Measurements from ENCODE around the gene SNX21. TPM values are rescaled to one million over a fixed set of nuclear protein-coding genes. Genes with fewer than 3 reads are reported as not detected.

Gene SNX21
- total and polyA plus RNA-seq, 2 donors from 2014 or later: 23.2 to 35.6 TPM

Other genes with a start within 250 kb of the SNX21 start
- gene WFDC10A, start 204.1 kb upstream of the SNX21 start, total RNA-seq: not detected
- gene WFDC10A, start 204.1 kb upstream of the SNX21 start, polyA plus RNA-seq (ENCODE audit: insufficient read depth, low read depth, low replicate concordance): not detected
- gene WFDC9, start 202.5 kb upstream of the SNX21 start, total RNA-seq: not detected
- not detected for gene WFDC9, start 202.5 kb upstream of the SNX21 start, polyA plus RNA-seq (ENCODE audit: insufficient read depth, low read depth, low replicate concordance)
- not detected for gene WFDC11, start 163.6 kb upstream of the SNX21 start, total RNA-seq
- not detected for gene WFDC11, start 163.6 kb upstream of the SNX21 start, polyA plus RNA-seq (ENCODE audit: insufficient read depth, low read depth, low replicate concordance)
- not detected for gene WFDC13, start 131.8 kb upstream of the SNX21 start, total RNA-seq
- gene WFDC13, start 131.8 kb upstream of the SNX21 start, polyA plus RNA-seq (ENCODE audit: insufficient read depth, low read depth, low replicate concordance): not detected
- 0.60 TPM for gene WFDC10B, start 128.8 kb upstream of the SNX21 start, total RNA-seq
- gene WFDC10B, start 128.8 kb upstream of the SNX21 start, polyA plus RNA-seq (ENCODE audit: insufficient read depth, low read depth, low replicate concordance): not detected
- not detected for gene SPINT4, start 111.5 kb upstream of the SNX21 start, total RNA-seq
- gene SPINT4, start 111.5 kb upstream of the SNX21 start, polyA plus RNA-seq (ENCODE audit: insufficient read depth, low read depth, low replicate concordance): not detected
- gene WFDC3, start 41.9 kb upstream of the SNX21 start, total RNA-seq: 1.2 TPM
- 7.7 TPM for gene WFDC3, start 41.9 kb upstream of the SNX21 start, polyA plus RNA-seq (ENCODE audit: insufficient read depth, low read depth, low replicate concordance)
- gene DNTTIP1, start 41.8 kb upstream of the SNX21 start, total RNA-seq: 26.4 TPM
- gene DNTTIP1, start 41.8 kb upstream of the SNX21 start, polyA plus RNA-seq (ENCODE audit: insufficient read depth, low read depth, low replicate concordance): 34.7 TPM
- gene UBE2C, start 21.2 kb upstream of the SNX21 start, total RNA-seq: 2.4 TPM
- 2.0 TPM for gene UBE2C, start 21.2 kb upstream of the SNX21 start, polyA plus RNA-seq (ENCODE audit: insufficient read depth, low read depth, low replicate concordance)
- not detected for gene TNNC2, start 6.5 kb upstream of the SNX21 start, total RNA-seq
- gene TNNC2, start 6.5 kb upstream of the SNX21 start, polyA plus RNA-seq (ENCODE audit: insufficient read depth, low read depth, low replicate concordance): 1.9 TPM
- 22.1 TPM for gene ACOT8, start 23.6 kb downstream of the SNX21 start, total RNA-seq
- 71.0 TPM for gene ACOT8, start 23.6 kb downstream of the SNX21 start, polyA plus RNA-seq (ENCODE audit: insufficient read depth, low read depth, low replicate concordance)
- gene ZSWIM3, start 23.8 kb downstream of the SNX21 start, total RNA-seq: 3.2 TPM
- 2.6 TPM for gene ZSWIM3, start 23.8 kb downstream of the SNX21 start, polyA plus RNA-seq (ENCODE audit: insufficient read depth, low read depth, low replicate concordance)
- gene ZSWIM1, start 47.4 kb downstream of the SNX21 start, total RNA-seq: 13.1 TPM
- gene ZSWIM1, start 47.4 kb downstream of the SNX21 start, polyA plus RNA-seq (ENCODE audit: insufficient read depth, low read depth, low replicate concordance): 6.7 TPM
- gene SPATA25, start 53.8 kb downstream of the SNX21 start, total RNA-seq: 6.7 TPM
- 6.7 TPM for gene SPATA25, start 53.8 kb downstream of the SNX21 start, polyA plus RNA-seq (ENCODE audit: insufficient read depth, low read depth, low replicate concordance)
- 27.5 TPM for gene NEURL2, start 57.4 kb downstream of the SNX21 start, total RNA-seq
- gene NEURL2, start 57.4 kb downstream of the SNX21 start, polyA plus RNA-seq (ENCODE audit: insufficient read depth, low read depth, low replicate concordance): 37.3 TPM
- 180 TPM for gene CTSA, start 57.5 kb downstream of the SNX21 start, total RNA-seq
- 408 TPM for gene CTSA, start 57.5 kb downstream of the SNX21 start, polyA plus RNA-seq (ENCODE audit: insufficient read depth, low read depth, low replicate concordance)
- gene PLTP, start 78.4 kb downstream of the SNX21 start, total RNA-seq: 345 TPM
- gene PLTP, start 78.4 kb downstream of the SNX21 start, polyA plus RNA-seq (ENCODE audit: insufficient read depth, low read depth, low replicate concordance): 790 TPM
- gene PCIF1, start 100.9 kb downstream of the SNX21 start, total RNA-seq: 43.1 TPM
- gene PCIF1, start 100.9 kb downstream of the SNX21 start, polyA plus RNA-seq (ENCODE audit: insufficient read depth, low read depth, low replicate concordance): 27.4 TPM
- 22.3 TPM for gene ZNF335, start 138.4 kb downstream of the SNX21 start, total RNA-seq
- 5.7 TPM for gene ZNF335, start 138.4 kb downstream of the SNX21 start, polyA plus RNA-seq (ENCODE audit: insufficient read depth, low read depth, low replicate concordance)
- gene MMP9, start 175.1 kb downstream of the SNX21 start, total RNA-seq: 6.6 TPM
- gene MMP9, start 175.1 kb downstream of the SNX21 start, polyA plus RNA-seq (ENCODE audit: insufficient read depth, low read depth, low replicate concordance): not detected
- gene SLC12A5, start 195.4 kb downstream of the SNX21 start, total RNA-seq: 2.0 TPM
- 2.5 TPM for gene SLC12A5, start 195.4 kb downstream of the SNX21 start, polyA plus RNA-seq (ENCODE audit: insufficient read depth, low read depth, low replicate concordance)

Measured in kidney (tissue), 2 donors.